DOHH2 (cell line): ENCODE results near the gene SLC49A4.

ENCODE experiments used
- CTCF ChIP-seq: fragments of 200-600 bp; sonication (generic); IDR thresholded peaks from one replicate; pipeline ENCODE4 v1.5.1; 2014; ENCODE audit warnings: antibody characterized with exemption, mild to moderate bottlenecking, low read depth, low read length; ENCODE audit not compliant: poor library complexity, severe bottlenecking
- EZH2phosphoT487 ChIP-seq: fragments of 200-600 bp; sonication (generic); IDR thresholded peaks from 2 replicates; pipeline ENCODE4 v1.6.1; 2017; ENCODE audit warnings: borderline replicate concordance, mild to moderate bottlenecking, antibody characterized with exemption, low read length, moderate library complexity, mixed read lengths

GRCh38 chr3:122875547-122876127 is 80.8 kb downstream of the SLC49A4 start:
- TF ChIP-seq CTCF: no peak
- no peak for TF ChIP-seq EZH2phosphoT487
